CD4-positive, alpha-beta T cell (primary cell): ENCODE results near the gene KIAA1755. TPM values are rescaled to one million over a fixed set of nuclear protein-coding genes. Genes with fewer than 3 reads are reported as not detected.

Experiments
- ATAC-seq: fragments of 200-7000 bp; cut with Tn5 transposase; one replicate; pipeline ENCODE4 v1.10.0; 2022; ENCODE audit warnings: mild to moderate bottlenecking; ENCODE audit not compliant: poor library complexity
- CTCF ChIA-PET: fragments of 350-600 bp; sonication (Branson Sonifier 250); formaldehyde crosslinking; loops from one replicate; lab custom pipeline; 2021; ENCODE audit warnings: antibody characterized with exemption, inconsistent platforms; lab: Charles Lee
- POLR2A ChIA-PET: fragments of 350-600 bp; sonication (Branson Sonifier 250); formaldehyde crosslinking; loops from one replicate; lab custom pipeline; 2021; ENCODE audit warnings: antibody characterized with exemption, inconsistent platforms; lab: Charles Lee
- DNase-seq, 14 experiments: peaks; one replicate each; pipeline ENCODE4 v3.0.0-alpha.2; 2013 to 2020; ENCODE audit warnings: mixed read lengths in 2 of 14
- H3K27ac ChIP-seq, 2 donors: one replicate each; pipeline versions ENCODE4 v1.5.1 to v1.7.0; 2013; ENCODE audit warnings: low read length in 2 of 2, low read depth in 1 of 2, mild to moderate bottlenecking in 1 of 2
- H3K27me3 ChIP-seq, 2 experiments: 1 replicate in 1 of 2; 2 replicates in 1 of 2; pipeline versions ENCODE4 v1.6.1 to v1.7.0; 2013; ENCODE audit warnings: low read length in 2 of 2, control low read depth in 1 of 2, mild to moderate bottlenecking in 1 of 2, moderate library complexity in 1 of 2; ENCODE audit not compliant: insufficient read depth in 2 of 2, control insufficient read depth in 1 of 2
- H3K36me3 ChIP-seq: one replicate; pipeline ENCODE4 v1.6.1; 2013; ENCODE audit warnings: low read length, control low read depth; ENCODE audit not compliant: insufficient read depth
- H3K4me1 ChIP-seq: one replicate; pipeline ENCODE4 v1.6.1; 2013; ENCODE audit warnings: low read length, control low read depth; ENCODE audit not compliant: insufficient read depth
- H3K4me3 ChIP-seq: one replicate; pipeline ENCODE4 v1.5.1; 2013; ENCODE audit warnings: mild to moderate bottlenecking, low read length, moderate library complexity
- H3K9me3 ChIP-seq, 2 experiments: 1 replicate in 1 of 2; 2 replicates in 1 of 2; pipeline versions ENCODE4 v1.6.1 to v1.7.0; 2013; ENCODE audit warnings: low read length in 2 of 2, mild to moderate bottlenecking in 2 of 2, control low read depth in 1 of 2, moderate library complexity in 1 of 2; ENCODE audit not compliant: control insufficient read depth in 1 of 2, insufficient read depth in 1 of 2
- H3K27ac Mint-ChIP-seq: one replicate; pipeline ENCODE4 v1.8.0; 2020; ENCODE audit warnings: mixed read lengths
- H3K27me3 Mint-ChIP-seq: one replicate; pipeline ENCODE4 v1.8.0; 2021; ENCODE audit warnings: mixed read lengths
- H3K36me3 Mint-ChIP-seq: one replicate; pipeline ENCODE4 v1.8.0; 2021; ENCODE audit warnings: low read depth, mixed read lengths
- H3K4me1 Mint-ChIP-seq: one replicate; pipeline ENCODE4 v1.8.0; 2021; ENCODE audit warnings: low read depth, mixed read lengths
- H3K4me3 Mint-ChIP-seq: one replicate; pipeline ENCODE4 v1.8.0; 2020; ENCODE audit warnings: mild to moderate bottlenecking, mixed read lengths
- H3K9me3 Mint-ChIP-seq: one replicate; pipeline ENCODE4 v1.8.0; 2020; ENCODE audit warnings: mixed read lengths
- CTCF ChIP-seq: fragments of 200-600 bp; IDR thresholded peaks from one replicate; pipeline ENCODE4 v1.8.0; 2022; ENCODE audit warnings: antibody characterized with exemption, mild to moderate bottlenecking
- intact Hi-C, 2 experiments: fragments of 100-400 bp; cut with DNase I in 1 of 2; cut with micrococcal nuclease in 1 of 2; formaldehyde crosslinking; loops; one replicate each; pipeline versions ENCODE4 v1.15.1 to v1.9.0; 2023 to 2025; cut with DNase I, micrococcal nuclease
- total RNA-seq, 174 experiments: library from RNA in 2 of 174; stranded (reverse) in 2 of 174; gene quantifications; one replicate each; pipeline ENCODE4 v1.2.3 and lab custom pipeline; 2021 to 2026

The KIAA1755 gene
- total RNA-seq, 2 experiments from 2014 or later = not detected

GRCh38 chr20:38162878-38163875 lies 97.4 kb downstream of the KIAA1755 start:
- POLR2A ChIA-PET = no interaction called here
- no peak overlapping the region for H3K27ac Mint-ChIP-seq
- peaks cover 37% of the 10 kb centered on the region for H3K27me3 Mint-ChIP-seq
- H3K36me3 ChIP-seq = no peaks in the 10 kb centered on the region
- H3K27ac ChIP-seq = no peak overlapping the region
- no peak for DNase-seq
- CTCF ChIA-PET = no interaction called here
- intact Hi-C loops = no loop called here
- H3K4me1 ChIP-seq = peaks cover 6% of the 10 kb centered on the region
- H3K27me3 ChIP-seq = peaks cover 8 to 21% of the 10 kb centered on the region in 2 experiments
- TF ChIP-seq CTCF = no peak
- no peak overlapping the region for H3K4me3 ChIP-seq
- H3K4me3 Mint-ChIP-seq = no peak overlapping the region
- H3K4me1 Mint-ChIP-seq = no peaks in the 10 kb centered on the region
- no peak for ATAC-seq
- H3K36me3 Mint-ChIP-seq = no peaks in the 10 kb centered on the region
- no peaks in the 10 kb centered on the region for H3K9me3 Mint-ChIP-seq
- H3K9me3 ChIP-seq = no peaks in the 10 kb centered on the region

- H3K27me3 Mint-ChIP-seq = peaks cover 37% of the 10 kb centered on the region
- no peaks in the 10 kb centered on the region for H3K9me3 ChIP-seq
- no peak for DNase-seq
- H3K9me3 Mint-ChIP-seq = no peaks in the 10 kb centered on the region
- no peak for ATAC-seq
- ChIA-PET POLR2A (no interaction called here), CTCF (no interaction called here)
- no peak for TF ChIP-seq CTCF
- H3K4me3 Mint-ChIP-seq = no peak overlapping the region
- no peak overlapping the region for H3K4me3 ChIP-seq
- intact Hi-C loops = no loop called here
- H3K27ac Mint-ChIP-seq = no peak overlapping the region
- no peaks in the 10 kb centered on the region for H3K4me1 Mint-ChIP-seq
- H3K27ac ChIP-seq = no peak overlapping the region
- peaks cover 8 to 21% of the 10 kb centered on the region in 2 experiments for H3K27me3 ChIP-seq
- H3K4me1 ChIP-seq = peaks cover 6% of the 10 kb centered on the region
- no peaks in the 10 kb centered on the region for H3K36me3 ChIP-seq
- no peaks in the 10 kb centered on the region for H3K36me3 Mint-ChIP-seq
Measured at GRCh38 chr20:38162149-38162548, 98.4 kb downstream of the KIAA1755 start.

GRCh38 chr20:38161412-38161774 lies 99.1 kb downstream of the KIAA1755 start:
- peaks cover 6% of the 10 kb centered on the region for H3K4me1 ChIP-seq
- Mint-ChIP-seq H3K4me1 (no peaks in the 10 kb centered on the region), H3K36me3 (no peaks in the 10 kb centered on the region), H3K27me3 (peaks cover 31% of the 10 kb centered on the region), H3K4me3 (no peak overlapping the region), H3K27ac (no peak overlapping the region), H3K9me3 (no peaks in the 10 kb centered on the region)
- no peaks in the 10 kb centered on the region for H3K9me3 ChIP-seq
- no peak for TF ChIP-seq CTCF
- no peak overlapping the region for H3K4me3 ChIP-seq
- H3K36me3 ChIP-seq = no peaks in the 10 kb centered on the region
- peaks cover 8 to 21% of the 10 kb centered on the region in 2 experiments for H3K27me3 ChIP-seq
- no peak for ATAC-seq
- ChIA-PET POLR2A (no interaction called here), CTCF (no interaction called here)
- no peak overlapping the region for H3K27ac ChIP-seq
- DNase-seq = no peak
- intact Hi-C loops = no loop called here

Other genes starting within 250 kb of the KIAA1755 start
- gene TTI1, start 227.3 kb downstream of the KIAA1755 start, total RNA-seq = 10 to 100 TPM; 10.6 to 11.4 TPM
- 10 to 100 TPM; 54.8 to 55.7 TPM for gene RPRD1B, start 227.0 kb downstream of the KIAA1755 start, total RNA-seq
- gene TGM2, start 95.5 kb downstream of the KIAA1755 start, total RNA-seq = under 1 TPM; 0.06 to 0.27 TPM
- gene BPI, start 43.4 kb upstream of the KIAA1755 start, total RNA-seq = under 1 TPM in 1 of 2 experiments, not detected in 1; 0.14 TPM
- gene LBP, start 85.7 kb upstream of the KIAA1755 start, total RNA-seq = not detected
- 10 to 100 TPM; 94.1 to 99.3 TPM for gene SNHG17, start 174.6 kb upstream of the KIAA1755 start, total RNA-seq
- gene RALGAPB, start 212.1 kb upstream of the KIAA1755 start, total RNA-seq = 10 to 100 TPM; 30.4 to 31.9 TPM